Ascending aorta (tissue), 2 donors: ENCODE results near the gene SDR42E1. TPM values are rescaled to one million over a fixed set of nuclear protein-coding genes. Genes with fewer than 3 reads are reported as not detected.

Experiments used
- DNase-seq, 2 donors: peaks; one replicate each; pipeline ENCODE4 v3.0.0-alpha.2; 2019; ENCODE audit warnings: low spot score in 2 of 2
- H3K27ac ChIP-seq, 2 donors: fragments of 200-600 bp; sonication (generic); one replicate each; pipeline ENCODE4 v1.5.1; 2016 to 2017; ENCODE audit warnings: mild to moderate bottlenecking in 1 of 2
- H3K27me3 ChIP-seq: fragments of 200-600 bp; sonication (generic); one replicate; pipeline ENCODE4 v1.5.1; 2017
- H3K36me3 ChIP-seq, 2 donors: fragments of 200-600 bp; sonication (generic); one replicate each; pipeline ENCODE4 v1.5.1; 2016
- H3K4me1 ChIP-seq, 2 donors: fragments of 200-600 bp; sonication (generic); one replicate each; pipeline ENCODE4 v1.5.1; 2016 to 2017; ENCODE audit warnings: mild to moderate bottlenecking in 1 of 2
- H3K4me3 ChIP-seq, 2 donors: fragments of 200-600 bp; sonication (generic); one replicate each; pipeline ENCODE4 v1.5.1; 2016 to 2017; ENCODE audit warnings: mild to moderate bottlenecking in 1 of 2
- H3K9me3 ChIP-seq, 2 donors: fragments of 200-600 bp; sonication (generic); one replicate each; pipeline ENCODE4 v1.5.1; 2016
- intact Hi-C: fragments of 100-400 bp; cut with DNase I; formaldehyde crosslinking; loops from one replicate; pipeline ENCODE4 v1.15.1; 2023
- total RNA-seq: library from RNA; depleted of rRNA; stranded (reverse); fragments of >200 nt; gene quantifications from one replicate; pipeline ENCODE4 v1.1.0, GENCODE V29; 2016
- TF ChIP-seq, protein P1 (sequence below), 3 experiments: fragments of 200-600 bp in 2 of 3; fragments of 450-650 bp in 1 of 3; sonication (generic) in 2 of 3; IDR thresholded peaks; one replicate each; pipeline ENCODE4 v1.5.1; 2016 to 2019; ENCODE audit warnings: antibody characterized with exemption in 3 of 3, mild to moderate bottlenecking in 1 of 3, moderate library complexity in 1 of 3

SDR42E1 gene
- total RNA-seq, 1 donor from 2014 or later, result 0.11 TPM

GRCh38 chr16:81956213-81956948 is 54.9 kb downstream of the SDR42E1 start:
- H3K4me1 ChIP-seq, result no peaks in the 10 kb centered on the region
- peaks cover 0 to 6% of the 10 kb centered on the region in 2 donors for H3K9me3 ChIP-seq
- no peaks in the 10 kb centered on the region for H3K27me3 ChIP-seq
- DNase-seq, result no peak
- no peak overlapping the region for H3K4me3 ChIP-seq
- H3K27ac ChIP-seq, result no peak overlapping the region
- TF ChIP-seq, protein P1, sequence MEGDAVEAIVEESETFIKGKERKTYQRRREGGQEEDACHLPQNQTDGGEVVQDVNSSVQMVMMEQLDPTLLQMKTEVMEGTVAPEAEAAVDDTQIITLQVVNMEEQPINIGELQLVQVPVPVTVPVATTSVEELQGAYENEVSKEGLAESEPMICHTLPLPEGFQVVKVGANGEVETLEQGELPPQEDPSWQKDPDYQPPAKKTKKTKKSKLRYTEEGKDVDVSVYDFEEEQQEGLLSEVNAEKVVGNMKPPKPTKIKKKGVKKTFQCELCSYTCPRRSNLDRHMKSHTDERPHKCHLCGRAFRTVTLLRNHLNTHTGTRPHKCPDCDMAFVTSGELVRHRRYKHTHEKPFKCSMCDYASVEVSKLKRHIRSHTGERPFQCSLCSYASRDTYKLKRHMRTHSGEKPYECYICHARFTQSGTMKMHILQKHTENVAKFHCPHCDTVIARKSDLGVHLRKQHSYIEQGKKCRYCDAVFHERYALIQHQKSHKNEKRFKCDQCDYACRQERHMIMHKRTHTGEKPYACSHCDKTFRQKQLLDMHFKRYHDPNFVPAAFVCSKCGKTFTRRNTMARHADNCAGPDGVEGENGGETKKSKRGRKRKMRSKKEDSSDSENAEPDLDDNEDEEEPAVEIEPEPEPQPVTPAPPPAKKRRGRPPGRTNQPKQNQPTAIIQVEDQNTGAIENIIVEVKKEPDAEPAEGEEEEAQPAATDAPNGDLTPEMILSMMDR (IDR thresholded peaks at IDR 0.05), result no peak
- intact Hi-C loops, result no loop called here
- no peaks in the 10 kb centered on the region for H3K36me3 ChIP-seq

DNA sequence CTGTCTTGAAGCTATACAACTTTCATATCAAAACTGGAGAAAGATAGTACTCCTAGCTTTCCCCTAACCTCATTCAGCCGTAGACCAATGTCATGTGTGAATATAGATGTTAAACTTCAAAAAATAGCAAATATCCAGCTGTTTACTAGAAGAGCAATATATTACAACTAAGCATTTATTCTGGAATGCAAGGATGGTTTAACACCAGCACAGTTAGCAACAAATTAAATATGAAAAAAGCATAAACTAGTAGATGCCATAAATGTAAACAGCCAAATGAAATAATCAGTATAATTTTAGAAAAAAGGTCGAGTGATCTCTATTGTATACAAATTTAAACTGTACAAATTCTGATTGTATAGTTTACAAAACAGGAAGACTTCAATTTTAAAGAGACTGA is 59.7 kb downstream of the SDR42E1 start:
- no peak overlapping the region for H3K27ac ChIP-seq
- H3K36me3 ChIP-seq, result no peaks in the 10 kb centered on the region
- no peak overlapping the region for H3K4me3 ChIP-seq
- peaks cover 0 to 12% of the 10 kb centered on the region in 2 donors for H3K9me3 ChIP-seq
- intact Hi-C loops, result no loop called here
- TF ChIP-seq, protein P1 (IDR thresholded peaks at IDR 0.05), result no peak
- H3K4me1 ChIP-seq, result no peaks in the 10 kb centered on the region
- no peak for DNase-seq
- no peaks in the 10 kb centered on the region for H3K27me3 ChIP-seq

DNA sequence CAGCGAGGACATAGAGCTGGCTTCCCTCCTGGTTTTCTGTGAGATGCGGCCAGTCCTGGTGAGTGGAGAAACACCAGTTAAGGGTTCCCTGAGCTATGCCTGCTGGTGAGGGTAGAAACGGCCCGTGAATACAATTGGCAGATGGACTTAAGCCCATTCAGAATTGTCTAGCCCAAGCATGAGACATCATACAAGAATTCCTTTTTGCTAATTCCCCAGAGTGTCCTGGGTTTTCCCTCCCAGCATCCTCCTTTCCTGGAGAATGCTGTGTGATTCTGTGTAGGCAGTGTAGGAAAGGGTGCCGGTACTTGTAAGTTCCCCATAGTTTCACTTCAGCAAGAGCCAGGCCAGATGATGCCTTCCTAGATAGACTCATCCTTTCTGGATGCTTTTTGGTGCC is 65.1 kb downstream of the SDR42E1 start:
- H3K27ac ChIP-seq, result no peak overlapping the region
- H3K9me3 ChIP-seq, result peaks cover 0 to 4% of the 10 kb centered on the region in 2 donors
- intact Hi-C loops, result no loop called here
- H3K36me3 ChIP-seq, result no peaks in the 10 kb centered on the region
- no peaks in the 10 kb centered on the region for H3K4me1 ChIP-seq
- DNase-seq, result no peak
- no peak overlapping the region for H3K4me3 ChIP-seq
- no peaks in the 10 kb centered on the region for H3K27me3 ChIP-seq
- TF ChIP-seq, protein P1 (IDR thresholded peaks at IDR 0.05), result no peak

GRCh38 chr16:81945665-81946064 is 65.6 kb downstream of the SDR42E1 start:
- Histone ChIP-seq H3K27ac (no peak overlapping the region), H3K9me3 (no peaks in the 10 kb centered on the region), H3K4me1 (no peaks in the 10 kb centered on the region), H3K4me3 (no peak overlapping the region), H3K27me3 (no peaks in the 10 kb centered on the region), H3K36me3 (no peaks in the 10 kb centered on the region)
- intact Hi-C loops, result no loop called here
- no peak for DNase-seq
- TF ChIP-seq, protein P1 (IDR thresholded peaks at IDR 0.05), result no peak

- Histone ChIP-seq H3K4me3 (no peak overlapping the region), H3K27me3 (no peaks in the 10 kb centered on the region), H3K9me3 (no peaks in the 10 kb centered on the region), H3K27ac (no peak overlapping the region), H3K36me3 (no peaks in the 10 kb centered on the region), H3K4me1 (no peaks in the 10 kb centered on the region)
- intact Hi-C loops, result no loop called here
- DNase-seq, result no peak
- TF ChIP-seq, protein P1 (IDR thresholded peaks at IDR 0.05), result no peak
Observed at GRCh38 chr16:81942007-81942601, 69.2 kb downstream of the SDR42E1 start.
